ENCODE results near the gene EMC8.
A peak's percentile ranks its signal among the peaks of the same experiment; 100 is the strongest.

EMC8 gene

GRCh38 chr16:85755929-85756768 is 43.2 kb downstream of the EMC8 start:
- no peaks in the 10 kb centered on the region for H3K79me2 ChIP-seq (ENCODE audit: control insufficient read depth, insufficient read depth, low read length, unreplicated experiment)
- no peak overlapping the region for H2AFZ ChIP-seq (ENCODE audit: low read length, unreplicated experiment)
- H3K4me1 ChIP-seq (ENCODE audit: control insufficient read depth, insufficient read depth, low read length, unreplicated experiment): peaks cover 32% of the 10 kb centered on the region
- no peak overlapping the region for H3K27ac ChIP-seq (ENCODE audit: low read depth, low read length)
- no peaks in the 10 kb centered on the region for H3K36me3 ChIP-seq (ENCODE audit: insufficient read depth, low read length)
- no peaks in the 10 kb centered on the region for H3K27me3 ChIP-seq (ENCODE audit: insufficient read depth, low read length)
- H3K4me3 ChIP-seq (ENCODE audit: low read depth, low read length): no peak overlapping the region

- no peak overlapping the region for H2AFZ ChIP-seq (ENCODE audit: low read length, unreplicated experiment)
- H3K4me3 ChIP-seq (ENCODE audit: low read depth, low read length): no peak overlapping the region
These were observed 44.9 kb downstream of the EMC8 start for GRCh38 chr16:85754413-85754812.

DNA sequence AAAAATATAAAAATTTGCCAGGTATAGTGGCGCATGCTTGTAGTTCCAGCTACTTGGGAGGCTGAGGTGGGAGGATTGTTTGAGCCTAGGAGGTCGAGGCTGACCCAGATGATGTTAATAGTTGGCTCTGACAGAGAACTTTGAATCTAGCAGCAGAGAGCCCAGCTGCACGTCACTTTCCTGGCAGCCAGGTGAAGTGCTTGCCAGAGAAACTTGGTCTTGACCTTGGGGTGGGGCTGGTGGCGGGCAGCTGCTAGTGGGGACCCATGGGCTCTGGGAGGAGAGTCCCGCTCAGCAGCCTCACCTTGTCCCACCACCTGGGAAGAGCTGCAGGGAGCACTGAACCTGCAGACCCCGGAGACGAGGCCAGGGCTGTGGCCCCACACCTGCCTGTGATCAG is 45.4 kb downstream of the EMC8 start:
- H3K27ac ChIP-seq (ENCODE audit: low read depth, low read length): no peak overlapping the region
- H3K27me3 ChIP-seq (ENCODE audit: insufficient read depth, low read length): no peaks in the 10 kb centered on the region
- peaks cover 37% of the 10 kb centered on the region for H3K4me1 ChIP-seq (ENCODE audit: control insufficient read depth, insufficient read depth, low read length, unreplicated experiment)
- no peaks in the 10 kb centered on the region for H3K36me3 ChIP-seq (ENCODE audit: insufficient read depth, low read length)
- no peak overlapping the region for H2AFZ ChIP-seq (ENCODE audit: low read length, unreplicated experiment)
- H3K4me3 ChIP-seq (ENCODE audit: low read depth, low read length): no peak overlapping the region
- peaks cover 13% of the 10 kb centered on the region for H3K79me2 ChIP-seq (ENCODE audit: control insufficient read depth, insufficient read depth, low read length, unreplicated experiment)

More at GRCh38 chr16:85754413-85754812, 44.9 kb downstream of the EMC8 start:
- H3K27ac ChIP-seq (ENCODE audit: low read depth, low read length): no peak overlapping the region
- no peaks in the 10 kb centered on the region for H3K27me3 ChIP-seq (ENCODE audit: insufficient read depth, low read length)
- H3K4me1 ChIP-seq (ENCODE audit: control insufficient read depth, insufficient read depth, low read length, unreplicated experiment): peaks cover 37% of the 10 kb centered on the region
- H3K79me2 ChIP-seq (ENCODE audit: control insufficient read depth, insufficient read depth, low read length, unreplicated experiment): peaks cover 9% of the 10 kb centered on the region
- H3K36me3 ChIP-seq (ENCODE audit: insufficient read depth, low read length): no peaks in the 10 kb centered on the region

DNA sequence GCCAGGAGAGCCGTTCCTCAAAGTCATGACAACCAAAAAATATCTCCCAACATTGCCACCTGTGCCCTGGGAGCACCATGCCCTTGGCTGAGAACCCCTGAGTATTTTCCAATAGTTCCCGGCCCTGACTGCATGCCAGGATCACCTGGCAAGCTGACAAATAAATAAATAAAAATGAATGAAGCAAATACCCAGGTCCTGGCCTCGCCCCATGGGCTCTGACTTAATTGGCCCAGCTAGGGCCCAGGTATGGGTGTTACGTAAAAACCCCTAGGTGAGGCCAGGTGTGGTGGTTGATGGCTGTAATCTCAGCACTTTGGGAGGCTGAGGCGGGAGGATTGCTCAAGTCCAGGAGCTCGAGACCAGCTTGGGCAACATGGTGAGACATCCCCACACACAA is 45.8 kb downstream of the EMC8 start:
- Histone ChIP-seq H2AFZ (ENCODE audit: low read length, unreplicated experiment) (no peak overlapping the region), H3K79me2 (ENCODE audit: control insufficient read depth, insufficient read depth, low read length, unreplicated experiment) (peaks cover 15% of the 10 kb centered on the region), H3K4me3 (ENCODE audit: low read depth, low read length) (no peak overlapping the region), H3K27me3 (ENCODE audit: insufficient read depth, low read length) (no peaks in the 10 kb centered on the region), H3K36me3 (ENCODE audit: insufficient read depth, low read length) (no peaks in the 10 kb centered on the region), H3K27ac (ENCODE audit: low read depth, low read length) (no peak overlapping the region), H3K4me1 (ENCODE audit: control insufficient read depth, insufficient read depth, low read length, unreplicated experiment) (peaks cover 37% of the 10 kb centered on the region)

- peaks cover 15% of the 10 kb centered on the region for H3K79me2 ChIP-seq (ENCODE audit: control insufficient read depth, insufficient read depth, low read length, unreplicated experiment)
- H3K27me3 ChIP-seq (ENCODE audit: insufficient read depth, low read length): no peaks in the 10 kb centered on the region
- peak overlapping the region; percentile 23; the same call in 1 of the 2 replicates for H3K4me3 ChIP-seq (ENCODE audit: low read depth, low read length)
- no peak overlapping the region for H2AFZ ChIP-seq (ENCODE audit: low read length, unreplicated experiment)
- 0 out of 2 replicates have a peak overlapping the region, but pooled peaks have one; percentile 12 for H3K27ac ChIP-seq (ENCODE audit: low read depth, low read length)
- H3K36me3 ChIP-seq (ENCODE audit: insufficient read depth, low read length): no peaks in the 10 kb centered on the region
- H3K4me1 ChIP-seq (ENCODE audit: control insufficient read depth, insufficient read depth, low read length, unreplicated experiment): peaks cover 37% of the 10 kb centered on the region
These were observed 46.6 kb downstream of the EMC8 start for GRCh38 chr16:85752511-85753420.

DNA sequence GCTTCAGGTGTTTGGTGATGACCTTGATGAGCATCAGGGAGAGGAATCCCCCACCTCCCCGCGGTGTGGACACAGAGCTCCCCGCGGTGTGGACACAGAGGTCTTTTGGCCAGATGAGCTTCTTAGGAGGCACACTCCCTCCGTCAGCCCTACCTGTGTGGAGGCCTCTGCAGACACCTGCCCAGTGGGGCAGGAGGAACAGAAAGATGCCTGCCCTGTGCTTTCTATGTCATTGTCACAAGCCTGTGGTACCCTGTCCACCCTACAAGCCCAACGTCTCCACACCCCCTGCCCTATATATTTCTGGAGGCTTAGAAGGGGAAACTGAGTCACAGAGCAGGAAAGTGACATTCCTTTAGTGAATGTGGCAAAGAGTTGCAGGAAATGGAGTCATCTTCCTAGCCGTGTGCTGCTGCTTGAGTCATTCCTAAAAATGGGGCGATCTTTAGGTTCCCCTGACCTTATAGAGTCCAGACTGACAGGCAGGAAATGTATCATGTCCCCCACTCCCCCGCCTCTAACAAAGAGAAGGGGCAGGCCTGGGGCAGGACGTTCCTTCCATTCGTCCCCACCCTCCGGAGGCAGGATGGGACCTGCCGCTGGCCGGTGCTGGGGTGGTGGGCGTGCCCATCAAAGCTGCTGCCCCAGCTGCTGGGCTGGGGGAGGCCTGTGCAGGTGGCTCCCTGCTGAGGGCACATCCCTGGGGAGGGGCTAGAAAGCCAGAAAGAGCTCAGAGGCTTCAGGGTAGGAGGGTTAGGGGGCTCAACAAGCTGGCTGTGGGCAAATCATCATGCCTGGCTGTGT is 47.4 kb downstream of the EMC8 start:
- H3K4me3 ChIP-seq (ENCODE audit: low read depth, low read length): peak overlapping the region; percentile 78
- H2AFZ ChIP-seq (ENCODE audit: low read length, unreplicated experiment): no peak overlapping the region
- H3K27ac ChIP-seq (ENCODE audit: low read depth, low read length): peak overlapping the region; percentile 39
- no peaks in the 10 kb centered on the region for H3K36me3 ChIP-seq (ENCODE audit: insufficient read depth, low read length)
- H3K79me2 ChIP-seq (ENCODE audit: control insufficient read depth, insufficient read depth, low read length, unreplicated experiment): peaks cover 15% of the 10 kb centered on the region
- peaks cover 36% of the 10 kb centered on the region for H3K4me1 ChIP-seq (ENCODE audit: control insufficient read depth, insufficient read depth, low read length, unreplicated experiment)
- H3K27me3 ChIP-seq (ENCODE audit: insufficient read depth, low read length): no peaks in the 10 kb centered on the region

GRCh38 chr16:85750827-85751697 is 48.3 kb downstream of the EMC8 start, which contains the start of gene C16orf74:
Gene C16orf74, minus strand, starts transcription at chr16:85751096. Its CDS starts 15,879 bp downstream, at chr16:85735217.
- H2AFZ ChIP-seq (ENCODE audit: low read length, unreplicated experiment): peak within 1 kb of the TSS; percentile 83

GRCh38 chr16:85750146-85750826 is 49.1 kb downstream of the EMC8 start:
- peak overlapping the region; percentile 98 for H3K4me3 ChIP-seq (ENCODE audit: low read depth, low read length)
- H3K79me2 ChIP-seq (ENCODE audit: control insufficient read depth, insufficient read depth, low read length, unreplicated experiment): peaks cover 31% of the 10 kb centered on the region
- peak overlapping the region; percentile 7; the same call in 1 of the 2 replicates for H3K27ac ChIP-seq (ENCODE audit: low read depth, low read length)

More at GRCh38 chr16:85750827-85751697, 48.3 kb downstream of the EMC8 start, which contains the start of gene C16orf74:
- no peaks in the 10 kb centered on the region for H3K36me3 ChIP-seq (ENCODE audit: insufficient read depth, low read length)
- H3K4me3 ChIP-seq (ENCODE audit: low read depth, low read length): peak within 1 kb of the TSS; percentile 98
- no peaks in the 10 kb centered on the region for H3K27me3 ChIP-seq (ENCODE audit: insufficient read depth, low read length)
- peak within 1 kb of the TSS; percentile 39 for H3K27ac ChIP-seq (ENCODE audit: low read depth, low read length)
- H3K4me1 ChIP-seq (ENCODE audit: control insufficient read depth, insufficient read depth, low read length, unreplicated experiment): peaks cover 36% of the 10 kb centered on the region
- H3K79me2 ChIP-seq (ENCODE audit: control insufficient read depth, insufficient read depth, low read length, unreplicated experiment): peaks cover 23% of the 10 kb centered on the region

GRCh38 chr16:85749771-85750145 is 49.6 kb downstream of the EMC8 start:
- H3K4me3 ChIP-seq (ENCODE audit: low read depth, low read length): peak overlapping the region; percentile 98
- peak overlapping the region; percentile 83 for H2AFZ ChIP-seq (ENCODE audit: low read length, unreplicated experiment)
- peaks cover 40% of the 10 kb centered on the region for H3K4me1 ChIP-seq (ENCODE audit: control insufficient read depth, insufficient read depth, low read length, unreplicated experiment)
- H3K79me2 ChIP-seq (ENCODE audit: control insufficient read depth, insufficient read depth, low read length, unreplicated experiment): peaks cover 34% of the 10 kb centered on the region
- no peaks in the 10 kb centered on the region for H3K36me3 ChIP-seq (ENCODE audit: insufficient read depth, low read length)
- no peak overlapping the region for H3K27ac ChIP-seq (ENCODE audit: low read depth, low read length)
- no peaks in the 10 kb centered on the region for H3K27me3 ChIP-seq (ENCODE audit: insufficient read depth, low read length)

More at GRCh38 chr16:85750146-85750826, 49.1 kb downstream of the EMC8 start:
- H2AFZ ChIP-seq (ENCODE audit: low read length, unreplicated experiment): peak overlapping the region; percentile 83
- no peaks in the 10 kb centered on the region for H3K27me3 ChIP-seq (ENCODE audit: insufficient read depth, low read length)
- peaks cover 40% of the 10 kb centered on the region for H3K4me1 ChIP-seq (ENCODE audit: control insufficient read depth, insufficient read depth, low read length, unreplicated experiment)
- H3K36me3 ChIP-seq (ENCODE audit: insufficient read depth, low read length): no peaks in the 10 kb centered on the region

Measured in ACC112 (cell line).